Left lung (tissue), 10 donors: ENCODE measurements around the gene GPC6. TPM values are rescaled to one million over a fixed set of nuclear protein-coding genes. Genes with fewer than 3 reads are reported as not detected.

ENCODE experiments used
- ATAC-seq: fragments of 200-7000 bp; cut with Tn5 transposase; one replicate; pipeline ENCODE4 v1.9.1; 2020; ENCODE audit warnings: moderate library complexity
- DNase-seq, 4 donors: peaks; one replicate each; pipeline ENCODE4 v3.0.0-alpha.2; 2013 to 2020
- H3K27ac ChIP-seq, 2 donors: fragments of 200-600 bp; sonication (generic) in 1 of 2; one replicate each; pipeline versions ENCODE4 v1.5.0 to v1.8.0; 2020 to 2021
- H3K27me3 ChIP-seq, 2 donors: fragments of 200-600 bp; sonication (generic) in 1 of 2; one replicate each; pipeline versions ENCODE4 v1.5.0 to v1.8.0; 2020 to 2021
- H3K36me3 ChIP-seq, 2 donors: fragments of 200-600 bp; sonication (generic) in 1 of 2; one replicate each; pipeline versions ENCODE4 v1.5.0 to v1.8.0; 2020 to 2021
- H3K4me1 ChIP-seq, 2 donors: fragments of 200-600 bp; one replicate each; pipeline ENCODE4 v1.8.0; 2021
- H3K4me3 ChIP-seq, 2 donors: fragments of 200-600 bp; sonication (generic) in 1 of 2; one replicate each; pipeline versions ENCODE4 v1.5.0 to v1.8.0; 2020 to 2021; ENCODE audit warnings: mild to moderate bottlenecking in 1 of 2
- H3K9me3 ChIP-seq, 2 donors: fragments of 200-600 bp; sonication (generic) in 1 of 2; one replicate each; pipeline versions ENCODE4 v1.5.0 to v1.8.0; 2020 to 2021
- CTCF ChIP-seq, 2 donors: fragments of 200-600 bp; sonication (generic) in 1 of 2; IDR thresholded peaks; one replicate each; pipeline versions ENCODE4 v1.5.0 to v1.8.0; 2021; ENCODE audit warnings: antibody characterized with exemption in 2 of 2
- intact Hi-C, 2 donors: fragments of 100-400 bp; cut with DNase I; formaldehyde crosslinking; loops; one replicate each; pipeline versions ENCODE4 v1.11.2 to v1.14.2; 2022
- polyA plus RNA-seq, 6 donors: library from polyadenylated mRNA; unstranded; fragments of 120-200 nt; gene quantifications; one replicate each; pipeline ENCODE4 v1.2.1, GENCODE V29; 2013; ENCODE audit not compliant: insufficient read length in 6 of 6
- total RNA-seq, 2 donors: library from RNA; stranded (reverse); fragmentation: NEBNext Ultra II Directional; extraction: Animal tissue kit (Norgen Biotek cat#: 25700); gene quantifications; one replicate each; pipeline ENCODE4 v1.2.1, GENCODE V29; 2021
- donor health status: DM: no; HTN: yes; CAD: no.
- donor health status: DM: no; HTN: no; CAD: no.

GPC6 gene
- total and polyA plus RNA-seq, 8 donors: 9.6 to 25.8 (median 21.1) TPM

GRCh38 chr13:93635616-93636032, 409.0 kb downstream of the GPC6 start:
- Histone ChIP-seq H3K4me1 (no peaks in the 10 kb centered on the region), H3K27me3 (no peaks in the 10 kb centered on the region), H3K27ac (no peak overlapping the region), H3K9me3 (no peaks in the 10 kb centered on the region), H3K36me3 (no peaks in the 10 kb centered on the region), H3K4me3 (no peak overlapping the region)
- ATAC-seq (peak; percentile 37), DNase-seq (no peak)
- intact Hi-C loops: no loop called here
- no peak for TF ChIP-seq CTCF (IDR thresholded peaks at IDR 0.05)

GRCh38 chr13:93637852-93638251, 411.2 kb downstream of the GPC6 start:
- intact Hi-C loops: no loop called here
- H3K36me3 ChIP-seq: no peaks in the 10 kb centered on the region
- H3K27ac ChIP-seq: no peak overlapping the region
- no peak for TF ChIP-seq CTCF (IDR thresholded peaks at IDR 0.05)
- no peaks in the 10 kb centered on the region for H3K27me3 ChIP-seq
- H3K4me1 ChIP-seq: no peaks in the 10 kb centered on the region
- no peak overlapping the region for H3K4me3 ChIP-seq
- no peak for DNase-seq
- no peak for ATAC-seq
- no peaks in the 10 kb centered on the region for H3K9me3 ChIP-seq

- Histone ChIP-seq H3K27ac (no peak overlapping the region), H3K4me1 (no peaks in the 10 kb centered on the region), H3K4me3 (no peak overlapping the region), H3K27me3 (no peaks in the 10 kb centered on the region), H3K9me3 (no peaks in the 10 kb centered on the region), H3K36me3 (no peaks in the 10 kb centered on the region)
- DNase-seq: no peak
- TF ChIP-seq CTCF (IDR thresholded peaks at IDR 0.05): no peak
- intact Hi-C loops: no loop called here
- ATAC-seq: no peak
Observed at GRCh38 chr13:93640452-93640851, 413.8 kb downstream of the GPC6 start.

- Histone ChIP-seq H3K27ac (no peak overlapping the region), H3K36me3 (no peaks in the 10 kb centered on the region), H3K4me3 (no peak overlapping the region), H3K27me3 (no peaks in the 10 kb centered on the region), H3K9me3 (peaks cover 0 to 4% of the 10 kb centered on the region in 2 donors), H3K4me1 (no peaks in the 10 kb centered on the region)
- TF ChIP-seq CTCF (IDR thresholded peaks at IDR 0.05): no peak
- no peak for ATAC-seq
- no peak for DNase-seq
- intact Hi-C loops: no loop called here
Observed at GRCh38 chr13:93646245-93646644, 419.6 kb downstream of the GPC6 start.

GRCh38 chr13:93649496-93649895, 422.9 kb downstream of the GPC6 start:
- intact Hi-C loops: no loop called here
- no peaks in the 10 kb centered on the region for H3K27me3 ChIP-seq
- H3K27ac ChIP-seq: no peak overlapping the region
- peaks cover 0 to 4% of the 10 kb centered on the region in 2 donors for H3K9me3 ChIP-seq
- DNase-seq (no peak), ATAC-seq (no peak)
- H3K36me3 ChIP-seq: no peaks in the 10 kb centered on the region
- TF ChIP-seq CTCF (IDR thresholded peaks at IDR 0.05): no peak
- H3K4me1 ChIP-seq: no peaks in the 10 kb centered on the region
- H3K4me3 ChIP-seq: peak overlapping the region in 1 of 2 donors; percentile 0
